Upper lobe of left lung (tissue), 6 donors: ENCODE results near the gene NCBP3. TPM values are rescaled to one million over a fixed set of nuclear protein-coding genes. Genes with fewer than 3 reads are reported as not detected.

Source experiments
- ATAC-seq, 2 donors: fragments of 200-7000 bp; cut with Tn5 transposase; one replicate each; pipeline ENCODE4 v1.9.1; 2022; ENCODE audit warnings: mild to moderate bottlenecking in 2 of 2, moderate library complexity in 2 of 2; ENCODE audit not compliant: low FRiP score in 2 of 2
- DNase-seq, 2 donors: peaks; one replicate each; pipeline ENCODE4 v3.0.0-alpha.2; 2019 to 2020
- H3K27ac ChIP-seq, 4 donors: fragments of 200-600 bp; sonication (generic); one replicate each; pipeline ENCODE4 v1.5.1; 2016 to 2019
- H3K27me3 ChIP-seq, 4 donors: fragments of 200-600 bp; sonication (generic); one replicate each; pipeline ENCODE4 v1.5.1; 2017 to 2019
- H3K36me3 ChIP-seq, 4 donors: fragments of 200-600 bp; sonication (generic); one replicate each; pipeline ENCODE4 v1.5.1; 2016 to 2019
- H3K4me1 ChIP-seq, 4 donors: fragments of 200-600 bp; sonication (generic); one replicate each; pipeline ENCODE4 v1.5.1; 2018 to 2019
- H3K4me3 ChIP-seq, 4 donors: fragments of 200-600 bp; sonication (generic); one replicate each; pipeline ENCODE4 v1.5.1; 2017 to 2019; ENCODE audit warnings: mild to moderate bottlenecking in 2 of 4, moderate library complexity in 1 of 4
- H3K9me3 ChIP-seq, 4 donors: fragments of 200-600 bp; sonication (generic); one replicate each; pipeline ENCODE4 v1.5.1; 2018 to 2019
- CTCF ChIP-seq, 6 experiments: fragments of 450-650 bp in 4 of 6; fragments of 200-600 bp in 2 of 6; sonication (generic) in 2 of 6; IDR thresholded peaks; one replicate each; pipeline ENCODE4 v1.5.1; 2016 to 2019; ENCODE audit warnings: antibody characterized with exemption in 6 of 6
- EP300 ChIP-seq, 4 donors: sonication (generic); formaldehyde crosslinking; IDR thresholded peaks; one replicate each; pipeline ENCODE4 v1.5.1; 2017; ENCODE audit warnings: antibody characterized with exemption in 4 of 4, control low read depth in 2 of 4
- POLR2A ChIP-seq, 4 donors: fragments of 450-650 bp; IDR thresholded peaks; one replicate each; pipeline ENCODE4 v1.5.1; 2016 to 2017; ENCODE audit warnings: antibody characterized with exemption in 4 of 4, mild to moderate bottlenecking in 2 of 4
- POLR2AphosphoS5 ChIP-seq, 2 donors: sonication (generic); formaldehyde crosslinking; IDR thresholded peaks; one replicate each; pipeline ENCODE4 v1.5.1; 2017; ENCODE audit warnings: antibody characterized with exemption in 2 of 2
- WGBS, 2 donors: methylation state at CpG; one replicate each; pipeline ENCODE4 v1.1.5; 2017 to 2018; 5-methylcytosine and 5-hydroxymethylcytosine counted together
- total RNA-seq, 6 donors: library from RNA; depleted of rRNA in 4 of 6; stranded (reverse); fragments of >200 nt in 4 of 6; gene quantifications; one replicate each; pipeline versions ENCODE4 v1.1.0 to v1.2.1, GENCODE V29; 2016 to 2021
- donor health status: DM: no; HTN: no; CAD: no; lungs with moderate emphysema.
- donor health status: DM: no; HTN: yes; CAD: no; lungs with severe emphysema.

The NCBP3 gene
- total RNA-seq, 6 donors from 2014 or later: 17.3 to 43.0 (median 32.5) TPM

- 66 to 89% methylated on average over 10 to 16 of the region's 16 CpGs for WGBS, 2 donors
- H3K36me3 ChIP-seq: no peaks in the 10 kb centered on the region
- DNase-seq: no peak
- H3K27me3 ChIP-seq: no peaks in the 10 kb centered on the region
- no peaks in the 10 kb centered on the region for H3K4me1 ChIP-seq
- no peak for ATAC-seq
- H3K27ac ChIP-seq: no peak overlapping the region
- no peak for TF ChIP-seq POLR2AphosphoS5 (IDR thresholded peaks at IDR 0.05)
- TF ChIP-seq CTCF (IDR thresholded peaks at IDR 0.05): no peak
- no peak for TF ChIP-seq POLR2A (IDR thresholded peaks at IDR 0.05)
- no peak for TF ChIP-seq EP300 (IDR thresholded peaks at IDR 0.05)
- H3K4me3 ChIP-seq: no peak overlapping the region
- peaks cover 0 to 6% (median 2%) of the 10 kb centered on the region in 4 donors for H3K9me3 ChIP-seq
These were observed 84.1 kb downstream of the NCBP3 start for GRCh38 chr17:3761918-3762380.

- H3K36me3 ChIP-seq: no peaks in the 10 kb centered on the region
- ATAC-seq (peak in 1 of 2 donors; percentile 35), DNase-seq (no peak)
- 82 to 91% methylated on average over 18 to 23 of the region's 23 CpGs for WGBS, 2 donors
- H3K4me3 ChIP-seq: no peak overlapping the region
- TF ChIP-seq EP300 (IDR thresholded peaks at IDR 0.05) (no peak), POLR2AphosphoS5 (IDR thresholded peaks at IDR 0.05) (no peak), CTCF (IDR thresholded peaks at IDR 0.05) (no peak), POLR2A (IDR thresholded peaks at IDR 0.05) (no peak)
- no peak overlapping the region for H3K27ac ChIP-seq
- H3K4me1 ChIP-seq: no peaks in the 10 kb centered on the region
- no peaks in the 10 kb centered on the region for H3K27me3 ChIP-seq
- peaks cover 0 to 6% (median 2%) of the 10 kb centered on the region in 4 donors for H3K9me3 ChIP-seq
These were observed 84.8 kb downstream of the NCBP3 start for GRCh38 chr17:3761036-3761917.

GRCh38 chr17:3759597-3760216 lies 86.3 kb downstream of the NCBP3 start:
- Histone ChIP-seq H3K27me3 (no peaks in the 10 kb centered on the region), H3K27ac (no peak overlapping the region), H3K4me1 (peaks cover 0 to 10% (median 3%) of the 10 kb centered on the region in 4 donors), H3K36me3 (no peaks in the 10 kb centered on the region), H3K4me3 (no peak overlapping the region), H3K9me3 (peaks cover 0 to 6% (median 2%) of the 10 kb centered on the region in 4 donors)
- 85 to 88% methylated on average over 5 to 6 of the region's 6 CpGs for WGBS, 2 donors
- DNase-seq (no peak), ATAC-seq (no peak)
- TF ChIP-seq POLR2AphosphoS5 (IDR thresholded peaks at IDR 0.05): no peak
- no peak for TF ChIP-seq EP300 (IDR thresholded peaks at IDR 0.05)
- no peak for TF ChIP-seq POLR2A (IDR thresholded peaks at IDR 0.05)
- TF ChIP-seq CTCF (IDR thresholded peaks at IDR 0.05): no peak

- Histone ChIP-seq H3K27ac (peak overlapping the region; percentile 28 to 81 (median 56)), H3K4me1 (peaks cover 0 to 12% (median 3%) of the 10 kb centered on the region in 4 donors), H3K4me3 (peak overlapping the region in 3 of 4 donors; percentile 45 to 56 (median 55)), H3K27me3 (no peaks in the 10 kb centered on the region), H3K36me3 (no peaks in the 10 kb centered on the region), H3K9me3 (peaks cover 0 to 6% (median 2%) of the 10 kb centered on the region in 4 donors)
- DNase-seq: no peak
- no peak for TF ChIP-seq POLR2A (IDR thresholded peaks at IDR 0.05)
- TF ChIP-seq EP300 (IDR thresholded peaks at IDR 0.05): no peak
- no peak for TF ChIP-seq POLR2AphosphoS5 (IDR thresholded peaks at IDR 0.05)
- no peak for TF ChIP-seq CTCF (IDR thresholded peaks at IDR 0.05)
- ATAC-seq: no peak
- WGBS, 2 donors: 51 to 82% methylated on average over 11 to 19 of the region's 20 CpGs
These were observed 90.6 kb downstream of the NCBP3 start for GRCh38 chr17:3755335-3756030.
